Activated CD4-positive, alpha-beta T cell treated with anti-CD3 and anti-CD28 coated beads, Interleukin-2, amount 10 ng/mL, durations not matched to agents 24 days and 14 days (primary cell): ENCODE measurements around the gene COX4I1. TPM values are rescaled to one million over a fixed set of nuclear protein-coding genes. Genes with fewer than 3 reads are reported as not detected.
"Not testable (repeated sequence)": the region's sequence is repeated elsewhere in the genome, so short reads cannot be mapped to it uniquely, and the experiment has no call there.

Source experiments
- DNase-seq: peaks from one replicate; pipeline ENCODE4 v3.0.0; 2022
- H3K27ac Mint-ChIP-seq: one replicate; pipeline ENCODE4 v1.8.0; 2022; ENCODE audit warnings: mild to moderate bottlenecking, mixed read lengths
- H3K27me3 Mint-ChIP-seq: one replicate; pipeline ENCODE4 v1.8.0; 2022; ENCODE audit warnings: mixed read lengths
- H3K36me3 Mint-ChIP-seq: one replicate; pipeline ENCODE4 v1.8.0; 2022; ENCODE audit warnings: low read depth, mild to moderate bottlenecking, mixed read lengths
- H3K4me1 Mint-ChIP-seq: one replicate; pipeline ENCODE4 v1.8.0; 2021; ENCODE audit warnings: mixed read lengths
- H3K4me3 Mint-ChIP-seq: one replicate; pipeline ENCODE4 v1.8.0; 2022; ENCODE audit warnings: mild to moderate bottlenecking, moderate library complexity, mixed read lengths
- H3K9me3 Mint-ChIP-seq: one replicate; pipeline ENCODE4 v1.8.0; 2021; ENCODE audit warnings: mixed read lengths
- intact Hi-C: fragments of 100-400 bp; cut with micrococcal nuclease; formaldehyde crosslinking; loops from one replicate; pipeline ENCODE4 v1.15.1; 2023
- total RNA-seq: library from RNA; stranded (reverse); gene quantifications from 2 replicates; pipeline ENCODE4 v1.2.3, GENCODE V29; 2022

The COX4I1 gene
- total RNA-seq, 1 donor from 2014 or later = 569 TPM

DNA sequence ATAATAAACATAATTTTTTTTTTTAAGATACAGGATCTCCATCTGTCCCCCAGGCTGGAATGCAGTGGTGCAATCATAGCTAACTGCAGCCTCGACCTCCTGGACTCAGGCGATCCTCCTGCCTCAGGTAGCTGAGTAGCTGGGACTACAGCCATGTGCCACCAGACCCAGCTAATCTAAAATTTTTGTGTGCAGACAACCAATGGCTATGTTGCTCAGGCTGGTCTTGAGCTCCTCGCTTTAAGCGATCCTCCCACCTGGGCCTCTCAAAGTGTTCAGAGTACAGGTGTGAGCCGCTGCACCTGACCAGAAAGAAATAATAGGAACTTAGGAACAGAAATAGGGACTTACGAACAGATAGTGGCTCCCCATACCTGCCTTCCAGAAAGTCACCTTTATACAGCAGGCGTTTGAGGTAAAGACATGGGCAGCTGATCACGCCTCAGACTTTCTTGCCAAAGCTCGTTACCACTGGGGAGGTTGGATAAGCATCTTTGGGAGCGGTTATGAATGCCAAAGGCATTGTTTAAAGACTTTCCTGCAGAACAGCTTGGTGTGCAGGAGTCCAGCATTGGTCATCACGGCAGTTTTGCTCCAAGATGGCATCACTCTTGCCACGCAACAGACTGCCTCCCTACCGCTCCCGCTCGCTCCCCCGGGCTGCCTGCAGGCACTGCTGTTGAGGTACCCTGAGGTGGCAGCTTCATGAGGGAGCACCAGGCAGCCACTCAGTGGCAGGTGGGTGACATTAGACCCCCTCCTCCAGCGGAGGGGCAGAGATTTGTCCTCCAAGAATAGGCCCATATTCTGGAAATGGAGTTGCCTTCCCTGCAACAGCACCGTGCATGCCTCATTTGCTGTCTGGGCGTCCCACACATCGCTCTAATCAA is 13.6 kb downstream of the COX4I1 start:
- Mint-ChIP-seq H3K27me3 (peaks cover 19% of the 10 kb centered on the region), H3K4me1 (no peaks in the 10 kb centered on the region), H3K4me3 (no peak overlapping the region), H3K36me3 (no peaks in the 10 kb centered on the region), H3K9me3 (no peaks in the 10 kb centered on the region), H3K27ac (no peak overlapping the region)
- intact Hi-C loops = loop anchor here (10.0 kb wide), 1 partner anchor 712 kb away; no protein-coding TSS in a partner anchor
- DNase-seq = no peak

DNA sequence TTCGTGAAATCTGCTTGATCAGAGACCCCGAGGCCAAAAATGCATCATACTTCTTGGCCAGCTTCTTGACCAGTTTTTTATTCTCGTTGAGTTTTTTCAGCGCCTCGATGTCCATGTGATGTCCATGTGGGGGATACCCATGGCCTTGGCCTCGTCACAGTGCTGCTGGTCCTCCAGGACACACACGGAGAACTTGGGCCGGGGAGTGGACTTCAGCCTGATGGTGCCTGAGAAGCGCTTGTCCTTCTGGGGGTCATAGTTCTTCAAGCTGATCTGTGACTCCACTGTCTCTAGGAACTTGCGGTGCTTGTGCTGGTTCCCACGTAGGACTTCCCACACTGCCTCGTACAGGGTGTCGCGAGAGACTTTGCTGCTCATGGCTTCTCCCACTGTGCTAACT is 16.7 kb downstream of the COX4I1 start:
- Mint-ChIP-seq H3K4me3 (no peak overlapping the region), H3K9me3 (no peaks in the 10 kb centered on the region), H3K27ac (no peak overlapping the region), H3K36me3 (no peaks in the 10 kb centered on the region), H3K4me1 (peaks cover 3% of the 10 kb centered on the region), H3K27me3 (peaks cover 24% of the 10 kb centered on the region)
- no peak for DNase-seq
- intact Hi-C loops = loop anchor here (10.0 kb wide), 1 partner anchor 709 kb away; no protein-coding TSS in a partner anchor

GRCh38 chr16:85817195-85817594 is 17.7 kb downstream of the COX4I1 start:
- H3K9me3 Mint-ChIP-seq, DNase-seq, H3K27ac Mint-ChIP-seq, H3K4me3 Mint-ChIP-seq, H3K36me3 Mint-ChIP-seq, H3K4me1 Mint-ChIP-seq: not testable (repeated sequence)
- peaks cover 16% of the 10 kb centered on the region for H3K27me3 Mint-ChIP-seq
- intact Hi-C loops = loop anchor here (10.0 kb wide), 1 partner anchor 708 kb away; no protein-coding TSS in a partner anchor

GRCh38 chr16:85819245-85819644 is 19.8 kb downstream of the COX4I1 start:
- intact Hi-C loops = loop anchor here (10.0 kb wide), 1 partner anchor 706 kb away; no protein-coding TSS in a partner anchor
- peak overlapping the region; percentile 8 for H3K27ac Mint-ChIP-seq
- DNase-seq = peak; percentile 95
- no peak overlapping the region for H3K4me3 Mint-ChIP-seq
- peaks cover 7% of the 10 kb centered on the region for H3K4me1 Mint-ChIP-seq
- H3K36me3 Mint-ChIP-seq = no peaks in the 10 kb centered on the region
- H3K9me3 Mint-ChIP-seq = no peaks in the 10 kb centered on the region
- peaks cover 7% of the 10 kb centered on the region for H3K27me3 Mint-ChIP-seq

GRCh38 chr16:85819771-85820170 is 20.3 kb downstream of the COX4I1 start:
- Mint-ChIP-seq H3K4me1 (peaks cover 7% of the 10 kb centered on the region), H3K27ac (no peak overlapping the region), H3K4me3 (no peak overlapping the region), H3K27me3 (peaks cover 7% of the 10 kb centered on the region), H3K9me3 (no peaks in the 10 kb centered on the region), H3K36me3 (no peaks in the 10 kb centered on the region)
- no peak for DNase-seq
- intact Hi-C loops = loop anchor here (2.0 to 10.0 kb wide), 2 partner anchors 79 to 705 kb away; partner anchors contain the start of gene IRF8

DNA sequence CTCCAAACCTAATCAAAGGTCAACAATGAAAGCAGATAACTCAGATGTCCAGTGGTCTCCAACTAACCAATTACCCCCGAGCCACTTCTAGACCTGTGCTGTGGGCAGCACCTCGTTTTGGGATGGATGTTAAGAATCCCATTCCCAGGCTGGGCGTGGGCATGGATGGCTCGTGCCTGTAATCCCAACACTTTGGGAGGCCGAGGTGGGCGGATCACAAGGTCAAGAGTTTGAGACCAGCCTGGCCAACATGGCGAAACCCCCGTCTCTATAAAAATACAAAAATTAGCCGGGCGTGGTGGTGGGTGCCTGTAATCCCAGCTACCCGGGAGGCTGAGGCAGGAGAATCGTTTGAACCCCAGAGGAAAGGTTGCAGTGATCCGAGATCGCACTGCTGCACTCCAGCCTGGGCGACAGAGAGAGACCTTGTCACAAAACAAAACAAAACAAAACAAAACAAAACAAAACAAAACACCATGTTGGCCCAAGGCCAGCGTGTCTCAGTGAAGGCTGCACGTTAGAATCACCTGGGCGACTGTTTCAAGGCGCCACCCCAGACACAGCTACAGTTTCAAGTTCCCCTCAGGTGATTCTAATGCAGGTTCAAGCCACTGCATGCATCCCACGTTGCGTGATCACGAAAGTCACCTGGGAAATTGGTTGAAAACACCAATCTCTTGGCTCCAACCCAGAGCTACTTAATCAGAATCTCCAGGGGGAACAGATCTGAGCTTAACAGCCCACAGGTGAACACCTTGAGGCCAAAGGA is 21.3 kb downstream of the COX4I1 start:
- no peak for DNase-seq
- Mint-ChIP-seq H3K36me3 (no peaks in the 10 kb centered on the region), H3K4me1 (peaks cover 7% of the 10 kb centered on the region), H3K27me3 (peaks cover 7% of the 10 kb centered on the region), H3K4me3 (no peak overlapping the region), H3K27ac (no peak overlapping the region), H3K9me3 (no peaks in the 10 kb centered on the region)
- intact Hi-C loops = loop anchor here (1.0 to 2.0 kb wide), 4 partner anchors 74 to 196 kb away; partner anchors contain the start of gene IRF8

DNA sequence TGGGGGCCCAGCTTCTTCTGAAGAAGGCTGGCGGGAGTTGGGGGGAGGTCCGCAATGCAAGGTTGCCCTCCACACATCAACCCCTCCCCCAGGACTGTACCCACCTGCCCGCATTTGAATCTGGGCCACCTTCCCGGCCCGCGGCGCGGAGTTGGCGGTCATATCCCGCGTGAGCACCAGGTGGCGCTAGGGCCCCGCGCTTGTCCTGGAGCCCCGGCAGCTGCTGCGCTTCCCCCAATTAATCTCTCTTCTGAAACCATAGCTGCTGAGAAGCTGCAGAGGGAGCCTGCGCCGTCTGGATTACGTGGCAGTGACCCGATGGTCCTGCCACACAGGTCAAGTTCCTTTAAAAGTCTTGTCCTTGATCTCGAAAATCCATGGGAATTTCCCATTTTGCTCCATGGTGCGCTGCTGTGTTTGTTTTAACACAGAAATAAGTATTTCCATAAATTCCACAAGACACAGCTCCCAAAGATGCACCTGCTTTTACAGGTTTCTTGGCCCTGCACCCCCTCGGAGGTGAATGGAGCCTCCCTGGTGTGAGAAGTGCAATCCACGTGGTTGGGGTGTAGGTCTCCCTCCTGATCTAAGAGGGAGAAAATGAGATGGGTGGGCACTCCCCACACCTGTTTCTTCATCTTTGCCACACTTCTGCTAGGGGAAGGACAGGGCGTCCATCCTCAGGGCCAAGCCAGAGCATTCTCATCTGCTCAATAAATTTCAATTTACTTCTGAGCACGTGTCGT is 22.1 kb downstream of the COX4I1 start:
- intact Hi-C loops = loop anchor here (1.0 to 2.0 kb wide), 4 partner anchors 73 to 195 kb away; partner anchors contain the start of gene IRF8
- no peak overlapping the region for H3K27ac Mint-ChIP-seq
- no peaks in the 10 kb centered on the region for H3K9me3 Mint-ChIP-seq
- H3K4me3 Mint-ChIP-seq = no peak overlapping the region
- no peaks in the 10 kb centered on the region for H3K36me3 Mint-ChIP-seq
- peaks cover 7% of the 10 kb centered on the region for H3K4me1 Mint-ChIP-seq
- peak; percentile 94 for DNase-seq
- peaks cover 5% of the 10 kb centered on the region for H3K27me3 Mint-ChIP-seq

DNA sequence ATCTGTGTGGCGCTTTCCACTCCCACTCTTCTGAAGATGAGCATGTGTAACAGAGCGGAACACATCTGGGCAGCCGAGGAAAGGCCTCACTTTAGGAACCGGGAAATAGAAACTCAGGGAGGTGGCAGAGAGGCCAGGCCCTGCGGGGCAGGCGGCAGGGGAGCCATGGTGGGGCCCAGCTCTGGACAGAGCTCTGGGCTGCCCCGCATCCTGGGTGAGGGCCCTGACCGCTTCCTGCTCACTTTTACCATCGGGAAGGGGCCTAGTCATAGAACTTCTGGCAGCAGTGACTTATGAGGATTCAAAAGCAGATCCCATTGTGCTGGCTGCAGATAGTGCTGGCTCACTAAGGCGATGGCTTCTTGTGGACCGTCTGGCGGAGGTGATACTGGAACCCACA is 22.6 kb downstream of the COX4I1 start:
- H3K9me3 Mint-ChIP-seq = no peaks in the 10 kb centered on the region
- H3K27ac Mint-ChIP-seq = no peak overlapping the region
- H3K4me3 Mint-ChIP-seq = no peak overlapping the region
- H3K36me3 Mint-ChIP-seq = no peaks in the 10 kb centered on the region
- H3K4me1 Mint-ChIP-seq = peaks cover 7% of the 10 kb centered on the region
- intact Hi-C loops = no loop called here
- peaks cover 5% of the 10 kb centered on the region for H3K27me3 Mint-ChIP-seq
- DNase-seq = no peak

DNA sequence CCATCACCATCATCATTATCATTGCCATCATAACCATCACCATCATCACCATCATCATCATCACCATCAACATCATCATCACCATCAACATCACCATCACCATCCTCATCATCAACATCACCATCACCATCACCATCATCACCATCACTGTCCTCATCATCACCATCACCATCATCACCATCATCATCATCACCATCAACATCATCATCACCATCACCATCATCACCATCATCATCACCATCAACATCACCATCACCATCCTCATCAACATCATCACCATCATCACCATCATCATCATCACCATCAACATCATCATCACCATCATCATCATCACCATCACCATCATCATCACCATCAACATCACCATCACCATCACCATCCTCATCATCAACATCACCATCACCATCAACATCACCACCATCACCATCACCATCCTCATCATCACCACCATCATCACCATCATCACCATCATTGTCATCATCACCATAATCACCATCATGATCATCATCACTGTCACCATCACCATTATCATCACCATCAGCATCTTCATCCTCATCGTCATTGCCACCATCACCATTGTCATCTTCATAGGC is 23.9 kb downstream of the COX4I1 start:
- peaks cover 5% of the 10 kb centered on the region for H3K27me3 Mint-ChIP-seq
- no peak overlapping the region for H3K27ac Mint-ChIP-seq
- peaks cover 7% of the 10 kb centered on the region for H3K4me1 Mint-ChIP-seq
- H3K36me3 Mint-ChIP-seq = no peaks in the 10 kb centered on the region
- DNase-seq = no peak
- H3K9me3 Mint-ChIP-seq = no peaks in the 10 kb centered on the region
- intact Hi-C loops = no loop called here
- no peak overlapping the region for H3K4me3 Mint-ChIP-seq

DNA sequence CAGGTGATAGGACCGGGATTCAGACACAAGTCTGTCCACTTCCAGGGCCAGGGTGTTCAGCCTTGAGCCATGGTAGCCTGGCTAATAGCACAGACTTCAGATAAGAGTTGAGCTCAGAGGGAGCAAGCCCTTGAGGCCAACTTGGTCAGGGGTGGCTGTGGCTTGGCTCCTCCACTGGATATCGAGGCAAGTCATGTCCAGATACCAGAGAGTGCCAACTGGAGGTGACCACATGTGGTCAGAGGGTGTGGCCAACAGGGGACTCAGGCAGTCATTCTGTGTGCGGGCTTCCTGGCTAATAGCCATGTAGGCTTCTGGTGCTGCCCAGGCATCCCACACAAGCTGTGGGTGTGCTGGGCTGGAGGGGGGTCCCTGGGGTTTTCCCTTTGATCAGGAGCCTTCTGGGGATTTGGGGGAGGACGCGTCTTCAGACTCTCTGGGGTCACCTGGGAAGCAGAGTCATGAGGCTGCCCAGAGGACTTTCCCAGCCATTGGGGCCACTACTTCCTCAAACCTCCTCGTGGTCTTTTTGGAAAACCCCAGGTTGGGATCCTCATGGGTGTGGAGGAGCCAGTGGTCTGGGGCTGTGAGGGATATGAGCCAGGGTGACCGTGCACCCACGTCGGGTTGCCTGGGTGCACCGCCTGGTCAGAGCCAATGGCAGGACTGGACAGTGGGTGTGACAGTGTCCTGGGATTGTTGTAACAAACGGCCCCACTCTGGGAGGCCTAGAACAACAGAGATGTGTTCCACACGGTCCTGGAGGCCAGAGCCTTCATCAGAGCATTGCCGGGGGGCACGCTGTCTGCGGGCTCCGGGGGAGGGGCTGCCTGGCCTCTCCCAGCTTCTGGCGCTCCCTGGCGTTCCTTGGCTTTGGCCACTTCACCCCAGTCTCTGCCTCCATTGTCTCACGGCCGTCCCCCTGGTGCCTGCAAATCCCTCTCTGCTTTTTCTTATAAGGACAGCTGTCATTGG is 25.0 kb downstream of the COX4I1 start:
- intact Hi-C loops = no loop called here
- H3K27me3 Mint-ChIP-seq = peaks cover 5% of the 10 kb centered on the region
- H3K36me3 Mint-ChIP-seq = no peaks in the 10 kb centered on the region
- no peak for DNase-seq
- H3K9me3 Mint-ChIP-seq = no peaks in the 10 kb centered on the region
- peaks cover 6% of the 10 kb centered on the region for H3K4me1 Mint-ChIP-seq
- no peak overlapping the region for H3K27ac Mint-ChIP-seq
- no peak overlapping the region for H3K4me3 Mint-ChIP-seq

- Mint-ChIP-seq H3K4me1 (peaks cover 6% of the 10 kb centered on the region), H3K27me3 (peaks cover 8% of the 10 kb centered on the region), H3K27ac (no peak overlapping the region), H3K9me3 (no peaks in the 10 kb centered on the region), H3K36me3 (no peaks in the 10 kb centered on the region), H3K4me3 (no peak overlapping the region)
- intact Hi-C loops = no loop called here
- DNase-seq = no peak
These were observed 25.8 kb downstream of the COX4I1 start for GRCh38 chr16:85825326-85825725.

DNA sequence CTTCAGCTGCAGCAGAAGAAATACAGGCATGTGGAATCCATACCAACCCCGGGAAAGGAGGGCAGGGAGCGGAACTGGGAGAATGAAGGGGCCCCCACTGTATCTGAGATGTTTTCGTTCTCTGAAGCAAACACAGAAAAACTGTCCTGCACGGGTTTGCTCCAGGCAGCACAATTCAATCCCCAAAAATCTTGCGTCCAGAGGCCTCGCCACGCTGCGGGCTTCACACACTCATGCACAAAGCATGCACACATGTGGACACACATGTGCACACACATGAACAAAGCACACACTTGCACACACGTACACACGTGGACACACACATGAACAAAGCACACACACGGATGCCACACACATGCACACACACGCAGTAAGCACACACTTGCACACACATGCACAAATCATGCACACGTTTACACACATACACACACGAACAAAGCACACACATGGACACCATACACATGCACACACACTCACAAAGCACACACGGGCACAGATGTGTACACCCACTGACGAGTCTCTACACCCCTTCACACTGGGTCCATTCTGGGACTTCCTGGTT is 27.3 kb downstream of the COX4I1 start:
- Mint-ChIP-seq H3K4me1 (peaks cover 3% of the 10 kb centered on the region), H3K36me3 (no peaks in the 10 kb centered on the region), H3K27ac (no peak overlapping the region), H3K4me3 (no peak overlapping the region), H3K27me3 (peaks cover 19% of the 10 kb centered on the region), H3K9me3 (no peaks in the 10 kb centered on the region)
- intact Hi-C loops = no loop called here
- no peak for DNase-seq
